GM20000 (cell line): ENCODE measurements around the gene FLOT1.

Source experiments
- DNase-seq: peaks from one replicate; pipeline ENCODE4 v3.0.0; 2012; ENCODE audit warnings: low spot score
- CTCF ChIP-seq: IDR thresholded peaks from 2 replicates; pipeline ENCODE4 v1.5.1; 2012; ENCODE audit warnings: mild to moderate bottlenecking, control low read depth; ENCODE audit errors: extremely low read depth, missing control alignments

FLOT1 gene

GRCh38 chr6:30717129-30717844 lies 25.2 kb downstream of the FLOT1 start, which contains the start of gene MDC1:
MDC1 (minus strand) TSS chr6:30717281; CDS start chr6:30715175, 2,106 bp downstream.
- DNase-seq, result peak; percentile 92
- no peak for TF ChIP-seq CTCF

DNA sequence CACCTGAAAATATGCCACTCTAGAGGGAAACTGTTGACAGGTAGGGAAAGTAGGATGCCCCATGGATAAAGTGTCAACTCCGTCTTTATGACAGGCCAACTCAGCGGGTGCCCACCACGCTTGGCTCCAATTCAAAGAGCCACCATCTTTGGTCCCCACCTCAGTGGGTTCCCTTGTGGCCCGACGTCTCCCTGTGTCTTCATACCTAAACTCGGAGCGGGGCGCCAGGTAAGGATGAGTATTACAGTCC lies 25.7 kb downstream of the FLOT1 start:
- DNase-seq, result no peak
- no peak for TF ChIP-seq CTCF

GRCh38 chr6:30714263-30714662 lies 28.2 kb downstream of the FLOT1 start:
- no peak for DNase-seq
- TF ChIP-seq CTCF, result no peak

DNA sequence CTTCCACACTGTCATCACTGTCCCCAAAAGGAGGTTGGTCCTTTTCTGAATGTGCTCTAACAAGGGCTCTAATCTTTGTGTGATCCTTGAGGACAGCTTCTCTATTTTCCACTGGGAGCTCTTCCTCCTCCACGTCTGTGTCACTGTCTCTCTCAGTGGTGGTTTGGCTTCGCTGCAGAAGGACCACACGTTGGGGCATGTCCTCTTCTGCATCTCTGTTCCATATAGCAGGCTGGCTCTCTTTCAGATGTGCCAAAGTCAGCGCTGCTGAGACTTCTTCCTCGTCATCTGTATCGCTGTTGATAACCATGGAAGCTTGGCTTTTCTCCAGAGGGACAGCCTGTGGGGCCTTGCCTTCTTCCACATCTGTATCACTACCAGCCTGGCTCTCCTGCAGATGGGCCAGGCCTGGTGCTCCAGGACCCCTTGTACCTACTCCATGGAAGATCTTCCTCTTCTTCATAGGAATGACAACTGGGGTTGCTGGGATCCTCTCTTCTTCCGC lies 30.0 kb downstream of the FLOT1 start:
- TF ChIP-seq CTCF, result no peak
- DNase-seq, result no peak

DNA sequence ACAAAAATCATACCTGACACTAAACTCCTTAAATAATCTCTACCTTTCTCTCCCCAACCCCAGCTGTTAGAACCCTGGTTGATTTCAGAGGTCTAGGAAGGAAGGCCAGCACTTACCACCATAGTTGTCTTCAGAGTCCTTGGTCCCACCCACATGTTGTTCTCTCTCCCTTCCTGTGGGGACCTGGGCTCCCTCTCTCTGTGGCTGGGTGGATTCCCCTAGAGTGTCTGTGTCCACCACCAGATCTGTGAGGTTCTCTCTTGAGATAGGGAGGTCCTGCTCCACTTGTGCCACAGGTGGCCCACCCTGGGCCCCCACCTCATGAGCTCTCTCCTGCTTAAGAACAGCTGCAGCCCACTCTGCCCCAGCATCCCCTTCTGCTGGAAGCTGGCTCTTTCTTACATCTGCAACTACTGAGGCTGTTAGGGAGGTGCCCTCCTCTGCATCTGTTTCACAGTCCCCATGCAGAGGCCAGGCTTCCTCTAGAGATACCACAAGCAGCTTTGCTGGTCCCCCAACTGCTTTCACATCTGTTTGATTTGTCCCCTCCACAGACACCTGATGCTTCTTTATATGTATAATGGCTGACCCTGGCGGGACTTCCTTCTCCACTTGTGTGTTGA lies 30.6 kb downstream of the FLOT1 start:
- TF ChIP-seq CTCF, result no peak
- DNase-seq, result peak; percentile 48

- DNase-seq, result no peak
- no peak for TF ChIP-seq CTCF
Measured at GRCh38 chr6:30709101-30709868, 33.2 kb downstream of the FLOT1 start.

DNA sequence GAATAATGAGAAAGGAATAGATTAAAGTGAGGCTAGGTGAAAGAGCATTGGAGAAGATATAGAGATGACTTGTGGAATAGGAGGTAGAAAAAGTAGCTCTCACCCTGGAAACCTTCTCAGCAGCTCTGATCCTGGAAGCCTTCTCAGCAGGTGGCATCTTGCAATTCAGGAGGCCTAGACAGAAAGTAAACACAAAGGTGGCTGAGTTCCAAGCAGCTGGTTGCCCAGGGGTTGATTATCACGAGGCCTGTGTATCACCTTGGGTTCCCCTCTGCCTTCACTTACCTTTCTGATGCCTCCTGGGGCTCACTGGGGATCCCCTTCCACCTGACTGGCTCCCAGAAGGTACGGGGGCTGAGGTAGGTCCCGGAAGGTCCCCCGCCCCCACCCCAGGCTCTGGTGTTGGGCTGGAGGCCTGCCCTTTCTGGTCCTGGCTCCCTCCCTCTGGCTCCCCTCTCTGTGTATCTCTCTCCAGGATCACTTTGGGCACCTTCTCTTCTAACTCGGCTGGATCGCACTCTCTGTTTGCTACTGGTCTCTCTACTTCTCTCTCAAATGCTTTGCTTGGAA lies 35.1 kb downstream of the FLOT1 start:
- TF ChIP-seq CTCF, result no peak
- DNase-seq, result no peak
